ENCODE results near the gene MPHOSPH6. TPM values are rescaled to one million over a fixed set of nuclear protein-coding genes. Genes with fewer than 3 reads are reported as not detected.

Gene MPHOSPH6
- total and polyA plus RNA-seq, 2 of the 13 experiments (the other 11 are each of a cell fraction or from before 2014, with no cell fraction given) = 28.4 to 76.4 TPM

GRCh38 chr16:82116535-82116934 is 53.5 kb downstream of the MPHOSPH6 start:
- no peaks in the 10 kb centered on the region for H3K9me3 ChIP-seq (ENCODE audit: low read length)
- no peak overlapping the region for H2AFZ ChIP-seq (ENCODE audit: low read length)
- H3K4me3 ChIP-seq (replicated peaks in 1 of 3; ENCODE audit: insufficient read depth in 1 of 3, low read depth in 2 of 3, low read length in 3 of 3) = no peak overlapping the region
- no TSS peak for BruUV-seq (replicated peaks)
- no peak for TF ChIP-seq TCF12 (IDR thresholded peaks at IDR 0.05)
- no peak for TF ChIP-seq TCF12 (CRISPR knock-in tag; IDR thresholded peaks at IDR 0.05)
- TF ChIP-seq JUND (CRISPR knock-in tag; IDR thresholded peaks at IDR 0.05) = no peak
- TF ChIP-seq MXD3 (CRISPR knock-in tag; IDR thresholded peaks at IDR 0.05) = no peak
- H3K36me3 ChIP-seq (replicated peaks in 1 of 2; ENCODE audit: control insufficient read depth in 1 of 2, insufficient read depth in 2 of 2, low read length in 2 of 2) = no peaks in the 10 kb centered on the region
- in situ Hi-C loops (cut with HindIII; ENCODE audit: extremely low pct_ligation_motif_present, low pct_unique_long_range_greater_than_20kb) = no loop called here
- no peaks in the 10 kb centered on the region for H3K27me3 ChIP-seq (ENCODE audit: control insufficient read depth in 1 of 2, insufficient read depth in 2 of 2, low read length in 2 of 2)
- FAIRE-seq = no peak
- intact Hi-C loops (cut with micrococcal nuclease; ENCODE audit: unreplicated experiment) = no loop called here
- ATAC-seq = no peak
- no peak overlapping the region for H3K4me2 ChIP-seq (ENCODE audit: low read depth, low read length)
- POLR2A ChIA-PET = no interaction called here
- H3K9ac ChIP-seq (ENCODE audit: insufficient read depth, low read depth, low read length) = no peak overlapping the region
- DNase-seq (ENCODE audit: low spot score) = no peak
- no peaks in the 10 kb centered on the region for H3K79me2 ChIP-seq (ENCODE audit: insufficient read depth, low read length)
- CTCF ChIA-PET (ENCODE audit: low intra/inter-chr PET ratio, low total read pairs) = no interaction called here
- WGBS (ENCODE audit: low lambda C conversion rate) = 13% methylated on average over 1 of the region's 1 CpG
- no peaks in the 10 kb centered on the region for H3K4me1 ChIP-seq (ENCODE audit: insufficient read depth, low read length)
- no peak overlapping the region for H3K27ac ChIP-seq (ENCODE audit: extremely low read length, insufficient read depth, low read length)
- no peaks in the 10 kb centered on the region for H4K20me1 ChIP-seq (ENCODE audit: insufficient read depth, low read length)

- no TSS peak for BruUV-seq (replicated peaks)
- no peaks in the 10 kb centered on the region for H4K20me1 ChIP-seq (ENCODE audit: insufficient read depth, low read length)
- H3K27ac ChIP-seq (ENCODE audit: extremely low read length, insufficient read depth, low read length) = no peak overlapping the region
- H3K4me1 ChIP-seq (ENCODE audit: insufficient read depth, low read length) = peaks cover 12% of the 10 kb centered on the region
- ChIA-PET CTCF (ENCODE audit: low intra/inter-chr PET ratio, low total read pairs) (no interaction called here), POLR2A (no interaction called here)
- no peaks in the 10 kb centered on the region for H3K79me2 ChIP-seq (ENCODE audit: insufficient read depth, low read length)
- H3K36me3 ChIP-seq (replicated peaks in 1 of 2; ENCODE audit: control insufficient read depth in 1 of 2, insufficient read depth in 2 of 2, low read length in 2 of 2) = no peaks in the 10 kb centered on the region
- no peak for TF ChIP-seq MAF1 (CRISPR knock-in tag; IDR thresholded peaks at IDR 0.05; ENCODE audit: borderline replicate concordance)
- FAIRE-seq (no peak), DNase-seq (ENCODE audit: low spot score) (no peak), ATAC-seq (no peak)
- H2AFZ ChIP-seq (ENCODE audit: low read length) = no peak overlapping the region
- H3K9me3 ChIP-seq (ENCODE audit: low read length) = no peaks in the 10 kb centered on the region
- H3K9ac ChIP-seq (ENCODE audit: insufficient read depth, low read depth, low read length) = no peak overlapping the region
- H3K4me3 ChIP-seq (replicated peaks in 1 of 3; ENCODE audit: insufficient read depth in 1 of 3, low read depth in 2 of 3, low read length in 3 of 3) = no peak overlapping the region
- in situ Hi-C loops (cut with HindIII; ENCODE audit: extremely low pct_ligation_motif_present, low pct_unique_long_range_greater_than_20kb) (no loop called here), intact Hi-C loops (cut with micrococcal nuclease; ENCODE audit: unreplicated experiment) (no loop called here)
- no peaks in the 10 kb centered on the region for H3K27me3 ChIP-seq (ENCODE audit: control insufficient read depth in 1 of 2, insufficient read depth in 2 of 2, low read length in 2 of 2)
- WGBS (ENCODE audit: low lambda C conversion rate) = 48% methylated on average over 3 of the region's 3 CpGs
- no peak overlapping the region for H3K4me2 ChIP-seq (ENCODE audit: low read depth, low read length)
Observed at GRCh38 chr16:82113741-82114140, 56.3 kb downstream of the MPHOSPH6 start.

Data from HepG2 (cell line).